Neural progenitor cell (in vitro differentiated cells): ENCODE results near the gene SYNDIG1. TPM values are rescaled to one million over a fixed set of nuclear protein-coding genes. Genes with fewer than 3 reads are reported as not detected.

Experiments used
- DNase-seq: peaks from one replicate; pipeline ENCODE4 v3.0.0-alpha.2; 2016; ENCODE audit warnings: low spot score
- H2AFZ ChIP-seq: fragments of 200-600 bp; sonication (generic); replicated peaks from 2 replicates; pipeline ENCODE4 v1.6.1; 2016; ENCODE audit warnings: antibody characterized with exemption
- H3F3A ChIP-seq: fragments of 200-600 bp; sonication (generic); 2 replicates; pipeline ENCODE4 v1.6.1; 2016; ENCODE audit warnings: antibody characterized with exemption, low read depth
- H3K27ac ChIP-seq: fragments of 200-600 bp; sonication (generic); 2 replicates; pipeline ENCODE4 v1.5.1; 2016; ENCODE audit warnings: mild to moderate bottlenecking
- H3K27me3 ChIP-seq: fragments of 200-600 bp; sonication (generic); 2 replicates; pipeline ENCODE4 v1.6.1; 2016; ENCODE audit warnings: mild to moderate bottlenecking, moderate library complexity
- H3K36me3 ChIP-seq: fragments of 200-600 bp; sonication (generic); 2 replicates; pipeline ENCODE4 v1.5.1; 2016
- H3K4me1 ChIP-seq: fragments of 200-600 bp; sonication (generic); 2 replicates; pipeline ENCODE4 v1.6.1; 2016; ENCODE audit warnings: mixed run types
- H3K4me2 ChIP-seq: fragments of 200-600 bp; sonication (generic); 2 replicates; pipeline ENCODE4 v1.6.1; 2016
- H3K4me3 ChIP-seq: fragments of 200-600 bp; sonication (generic); 2 replicates; pipeline ENCODE4 v1.5.1; 2016
- H3K79me2 ChIP-seq: fragments of 200-600 bp; sonication (generic); 2 replicates; pipeline ENCODE4 v1.6.1; 2016; ENCODE audit warnings: low read depth
- H3K9ac ChIP-seq: fragments of 200-600 bp; sonication (generic); 2 replicates; pipeline ENCODE4 v1.6.1; 2016
- H3K9me3 ChIP-seq: fragments of 200-600 bp; sonication (generic); 2 replicates; pipeline ENCODE4 v1.5.1; 2016; ENCODE audit warnings: low read depth
- H4K20me1 ChIP-seq: fragments of 200-600 bp; sonication (generic); 2 replicates; pipeline ENCODE4 v1.6.1; 2016; ENCODE audit warnings: low read depth
- H3K27ac Mint-ChIP-seq: 3 replicates; pipeline ENCODE4 v1.8.0; 2021; ENCODE audit warnings: mixed read lengths
- H3K27me3 Mint-ChIP-seq: 2 replicates; pipeline ENCODE4 v1.8.0; 2022; ENCODE audit warnings: low read depth, mild to moderate bottlenecking, inconsistent platforms, moderate library complexity, mixed read lengths; ENCODE audit not compliant: insufficient read depth
- H3K36me3 Mint-ChIP-seq: 3 replicates; pipeline ENCODE4 v1.8.0; 2021; ENCODE audit warnings: mixed read lengths
- H3K4me1 Mint-ChIP-seq: 3 replicates; pipeline ENCODE4 v1.8.0; 2021; ENCODE audit warnings: mixed read lengths
- H3K4me3 Mint-ChIP-seq: 3 replicates; pipeline ENCODE4 v1.8.0; 2021; ENCODE audit warnings: mild to moderate bottlenecking, moderate library complexity, mixed read lengths
- H3K9me3 Mint-ChIP-seq: 3 replicates; pipeline ENCODE4 v1.8.0; 2020; ENCODE audit warnings: mixed read lengths
- EZH2 ChIP-seq: fragments of 200-600 bp; sonication (generic); IDR thresholded peaks from 2 replicates; pipeline ENCODE4 v1.6.1; 2017; ENCODE audit warnings: antibody characterized with exemption, mild to moderate bottlenecking, moderate library complexity
- EZH2phosphoT487 ChIP-seq: fragments of 200-600 bp; sonication (generic); IDR thresholded peaks from 2 replicates; pipeline ENCODE4 v1.6.1; 2017; ENCODE audit warnings: antibody characterized with exemption
- total RNA-seq: library from RNA; depleted of rRNA; stranded (reverse); fragments of >200 nt; gene quantifications from 2 replicates; pipeline ENCODE4 v1.2.3, GENCODE V29; 2015; ENCODE audit warnings: low replicate concordance
- TF ChIP-seq, protein P1 (sequence below): fragments of 200-600 bp; sonication (generic); IDR thresholded peaks from 2 replicates; pipeline ENCODE4 v1.5.1; 2017; ENCODE audit warnings: antibody characterized with exemption, mild to moderate bottlenecking

The SYNDIG1 gene
- total RNA-seq, 1 donor from 2014 or later, result 1.0 TPM

DNA sequence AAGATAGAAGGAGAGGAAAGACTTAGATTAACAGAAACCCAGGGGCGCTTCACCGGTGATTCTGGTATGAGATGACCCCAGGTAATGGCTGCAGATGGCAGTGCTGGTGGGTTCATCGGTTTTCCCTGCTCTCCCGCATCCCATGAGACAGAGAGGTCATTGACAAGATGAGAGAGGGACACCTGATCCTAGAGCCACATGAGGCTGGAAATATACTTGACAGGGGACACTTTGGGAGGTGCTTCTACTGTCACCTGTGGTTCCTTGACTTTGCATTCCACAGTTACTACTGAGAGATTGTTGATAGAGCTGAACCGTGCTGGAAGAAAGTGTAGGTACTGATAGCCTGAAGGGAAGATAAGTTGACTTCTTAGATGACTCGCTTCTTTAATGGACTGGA, 74.3 kb downstream of the SYNDIG1 start:
- no peaks in the 10 kb centered on the region for H3K36me3 Mint-ChIP-seq

DNA sequence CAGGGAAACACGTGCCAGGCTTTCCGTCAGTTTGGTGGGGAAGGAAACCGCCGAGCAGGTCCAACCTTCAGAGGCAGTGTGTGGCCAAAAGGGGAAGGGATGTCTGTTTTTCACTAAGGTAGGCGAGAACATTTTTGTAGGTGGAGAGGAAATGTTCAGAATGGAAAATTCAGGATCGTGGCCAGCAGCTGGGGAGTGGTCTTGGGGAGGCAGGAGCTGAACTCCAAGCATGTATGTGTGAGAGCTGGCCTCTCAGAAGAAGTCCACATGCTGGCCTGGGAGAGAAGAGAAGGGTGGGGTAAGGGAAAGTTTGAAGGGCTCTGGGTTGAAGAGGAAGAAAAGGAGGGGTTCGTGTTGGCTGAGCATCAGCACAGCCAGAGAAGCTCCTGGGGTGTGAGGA, 74.9 kb downstream of the SYNDIG1 start:
- H3K27me3 Mint-ChIP-seq, result peaks cover 6% of the 10 kb centered on the region
- Histone ChIP-seq H3K4me3 (no peak overlapping the region), H3K36me3 (no peaks in the 10 kb centered on the region), H3F3A (no peaks in the 10 kb centered on the region), H3K4me1 (no peaks in the 10 kb centered on the region), H2AFZ (no peak overlapping the region), H3K79me2 (no peaks in the 10 kb centered on the region), H3K9me3 (no peaks in the 10 kb centered on the region), H3K4me2 (no peak overlapping the region), H4K20me1 (no peaks in the 10 kb centered on the region), H3K9ac (no peak overlapping the region), H3K27ac (no peak overlapping the region), H3K27me3 (no peaks in the 10 kb centered on the region)
- no peak for DNase-seq
- no peaks in the 10 kb centered on the region for H3K4me1 Mint-ChIP-seq
- H3K9me3 Mint-ChIP-seq, result peaks cover 2% of the 10 kb centered on the region
- H3K4me3 Mint-ChIP-seq, result no peak overlapping the region
- H3K36me3 Mint-ChIP-seq, result no peaks in the 10 kb centered on the region
- TF ChIP-seq, protein P1, sequence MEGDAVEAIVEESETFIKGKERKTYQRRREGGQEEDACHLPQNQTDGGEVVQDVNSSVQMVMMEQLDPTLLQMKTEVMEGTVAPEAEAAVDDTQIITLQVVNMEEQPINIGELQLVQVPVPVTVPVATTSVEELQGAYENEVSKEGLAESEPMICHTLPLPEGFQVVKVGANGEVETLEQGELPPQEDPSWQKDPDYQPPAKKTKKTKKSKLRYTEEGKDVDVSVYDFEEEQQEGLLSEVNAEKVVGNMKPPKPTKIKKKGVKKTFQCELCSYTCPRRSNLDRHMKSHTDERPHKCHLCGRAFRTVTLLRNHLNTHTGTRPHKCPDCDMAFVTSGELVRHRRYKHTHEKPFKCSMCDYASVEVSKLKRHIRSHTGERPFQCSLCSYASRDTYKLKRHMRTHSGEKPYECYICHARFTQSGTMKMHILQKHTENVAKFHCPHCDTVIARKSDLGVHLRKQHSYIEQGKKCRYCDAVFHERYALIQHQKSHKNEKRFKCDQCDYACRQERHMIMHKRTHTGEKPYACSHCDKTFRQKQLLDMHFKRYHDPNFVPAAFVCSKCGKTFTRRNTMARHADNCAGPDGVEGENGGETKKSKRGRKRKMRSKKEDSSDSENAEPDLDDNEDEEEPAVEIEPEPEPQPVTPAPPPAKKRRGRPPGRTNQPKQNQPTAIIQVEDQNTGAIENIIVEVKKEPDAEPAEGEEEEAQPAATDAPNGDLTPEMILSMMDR, result no peak
- no peak for TF ChIP-seq EZH2
- TF ChIP-seq EZH2phosphoT487, result no peak
- H3K27ac Mint-ChIP-seq, result no peak overlapping the region

More for the DNA sequence above, 74.3 kb downstream of the SYNDIG1 start:
- no peaks in the 10 kb centered on the region for H3F3A ChIP-seq
- DNase-seq, result no peak
- Mint-ChIP-seq H3K27ac (no peak overlapping the region), H3K27me3 (peaks cover 6% of the 10 kb centered on the region), H3K4me1 (no peaks in the 10 kb centered on the region), H3K9me3 (peaks cover 2% of the 10 kb centered on the region), H3K4me3 (no peak overlapping the region)
- no peaks in the 10 kb centered on the region for H3K36me3 ChIP-seq
- H4K20me1 ChIP-seq, result no peaks in the 10 kb centered on the region
- H3K79me2 ChIP-seq, result no peaks in the 10 kb centered on the region
- H3K9ac ChIP-seq, result no peak overlapping the region
- H3K4me2 ChIP-seq, result no peak overlapping the region
- H3K27ac ChIP-seq, result no peak overlapping the region
- H3K27me3 ChIP-seq, result no peaks in the 10 kb centered on the region
- H3K9me3 ChIP-seq, result no peaks in the 10 kb centered on the region
- no peak for TF ChIP-seq EZH2phosphoT487
- TF ChIP-seq, protein P1, result no peak
- TF ChIP-seq EZH2, result no peak
- H3K4me3 ChIP-seq, result no peak overlapping the region
- H3K4me1 ChIP-seq, result no peaks in the 10 kb centered on the region
- no peak overlapping the region for H2AFZ ChIP-seq

DNA sequence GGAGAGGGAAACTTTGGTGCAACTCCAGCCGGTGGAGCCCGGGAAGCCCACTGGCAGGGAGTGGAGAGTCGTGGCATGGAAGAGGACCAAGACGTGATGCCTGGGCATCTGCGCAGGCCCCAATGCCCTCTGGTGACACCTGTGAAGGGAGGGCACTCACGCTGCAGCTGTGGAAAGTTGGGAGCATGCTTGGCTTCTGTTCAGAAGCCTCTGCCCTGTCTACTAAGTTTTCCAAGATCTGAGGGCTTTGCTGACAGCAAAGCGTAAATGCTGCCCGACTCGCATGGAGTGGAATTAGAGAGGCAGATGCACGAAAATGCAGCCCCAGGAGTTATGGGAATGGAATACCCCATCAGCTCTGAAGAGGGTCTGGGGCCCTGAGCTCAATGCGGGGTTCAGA, 75.7 kb downstream of the SYNDIG1 start:
- H3K4me3 ChIP-seq, result no peak overlapping the region
- no peaks in the 10 kb centered on the region for H3F3A ChIP-seq
- H3K79me2 ChIP-seq, result no peaks in the 10 kb centered on the region
- no peaks in the 10 kb centered on the region for H4K20me1 ChIP-seq
- H3K27me3 ChIP-seq, result no peaks in the 10 kb centered on the region
- no peaks in the 10 kb centered on the region for H3K9me3 ChIP-seq
- DNase-seq, result no peak
- no peaks in the 10 kb centered on the region for H3K4me1 ChIP-seq
- no peak overlapping the region for H2AFZ ChIP-seq
- no peaks in the 10 kb centered on the region for H3K4me1 Mint-ChIP-seq
- H3K36me3 Mint-ChIP-seq, result no peaks in the 10 kb centered on the region
- H3K36me3 ChIP-seq, result no peaks in the 10 kb centered on the region
- H3K4me3 Mint-ChIP-seq, result no peak overlapping the region
- peaks cover 8% of the 10 kb centered on the region for H3K27me3 Mint-ChIP-seq
- no peak for TF ChIP-seq EZH2phosphoT487
- TF ChIP-seq, protein P1, result no peak
- no peak for TF ChIP-seq EZH2
- H3K4me2 ChIP-seq, result no peak overlapping the region
- no peak overlapping the region for H3K27ac Mint-ChIP-seq
- H3K27ac ChIP-seq, result no peak overlapping the region
- peaks cover 3% of the 10 kb centered on the region for H3K9me3 Mint-ChIP-seq
- H3K9ac ChIP-seq, result no peak overlapping the region
